ENCODE measurements around the gene FOXD2.
"Not testable (repeated sequence)": the region's sequence is repeated elsewhere in the genome, so short reads cannot be mapped to it uniquely, and the experiment has no call there.

The FOXD2 gene

DNA sequence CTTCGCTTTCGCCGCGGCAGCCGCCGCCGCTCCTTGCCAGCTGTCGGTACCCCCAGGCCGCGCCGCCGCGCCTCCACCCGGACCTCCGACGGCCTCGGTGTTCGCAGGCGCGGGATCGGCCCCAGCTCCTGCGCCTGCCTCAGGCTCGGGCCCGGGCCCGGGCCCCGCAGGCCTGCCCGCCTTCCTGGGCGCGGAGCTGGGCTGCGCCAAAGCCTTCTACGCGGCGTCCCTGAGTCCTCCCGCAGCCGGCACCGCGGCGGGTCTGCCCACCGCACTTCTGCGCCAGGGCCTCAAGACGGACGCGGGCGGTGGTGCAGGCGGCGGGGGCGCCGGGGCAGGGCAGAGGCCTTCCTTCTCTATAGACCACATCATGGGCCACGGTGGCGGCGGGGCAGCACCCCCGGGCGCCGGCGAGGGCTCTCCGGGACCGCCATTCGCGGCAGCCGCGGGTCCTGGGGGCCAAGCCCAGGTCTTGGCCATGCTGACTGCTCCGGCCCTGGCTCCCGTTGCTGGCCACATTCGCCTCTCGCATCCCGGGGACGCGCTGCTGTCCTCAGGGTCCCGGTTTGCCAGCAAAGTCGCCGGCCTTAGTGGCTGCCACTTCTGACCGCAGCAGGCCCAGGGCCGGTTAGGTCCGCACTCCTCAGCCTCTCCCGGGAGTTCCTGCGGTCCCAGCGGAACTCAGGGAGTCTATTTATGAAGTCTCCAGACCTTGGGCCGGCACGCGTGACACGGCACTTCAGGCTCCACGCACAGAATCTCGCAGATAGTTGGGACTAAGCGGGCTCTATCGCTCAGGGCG lies 1.4 kb downstream of the FOXD2 start:
- FAIRE-seq = no peak
- DNase-seq (ENCODE audit: insufficient read length, low spot score) = no peak

- no peak for DNase-seq (ENCODE audit: insufficient read length, low spot score)
- FAIRE-seq = no peak
Measured at GRCh38 chr1:47439819-47440598, 2.2 kb downstream of the FOXD2 start.

GRCh38 chr1:47440599-47441081 lies 2.8 kb downstream of the FOXD2 start:
- no peak for DNase-seq (ENCODE audit: insufficient read length, low spot score)

DNA sequence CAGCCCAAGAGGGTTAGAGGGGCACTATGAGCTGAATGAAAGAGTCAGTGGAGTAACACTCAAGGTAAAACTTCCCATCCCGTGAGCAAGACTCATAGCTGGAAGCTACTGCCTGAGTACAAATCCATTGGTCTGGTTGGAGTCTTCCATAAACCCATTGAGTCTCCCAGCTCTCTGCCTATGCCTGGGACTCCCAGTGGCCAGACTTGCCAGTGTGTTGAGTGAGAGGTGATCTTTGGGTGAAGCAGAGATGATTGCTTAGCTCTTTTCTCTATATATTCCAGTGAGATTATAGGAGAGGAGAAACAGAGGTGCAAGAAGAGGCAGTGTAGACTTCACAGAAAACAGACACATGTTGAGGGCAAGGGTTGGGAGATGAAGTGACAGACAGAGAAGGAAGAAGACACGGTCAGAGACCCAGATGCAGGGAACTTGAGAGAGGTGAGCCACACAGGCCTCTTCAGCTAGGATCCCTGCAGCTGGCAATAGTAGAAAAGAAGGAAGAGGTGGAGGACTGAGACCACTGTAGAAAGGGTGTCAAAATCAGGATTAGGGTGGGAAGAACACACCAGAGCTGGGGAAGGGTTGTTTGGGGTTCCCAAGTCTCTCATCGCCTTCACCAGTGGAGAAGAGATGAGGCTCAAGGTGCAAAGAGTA lies 3.7 kb downstream of the FOXD2 start:
- FAIRE-seq (no peak), DNase-seq (ENCODE audit: insufficient read length, low spot score) (no peak)

More at GRCh38 chr1:47440599-47441081, 2.8 kb downstream of the FOXD2 start:
- no peak for FAIRE-seq

DNA sequence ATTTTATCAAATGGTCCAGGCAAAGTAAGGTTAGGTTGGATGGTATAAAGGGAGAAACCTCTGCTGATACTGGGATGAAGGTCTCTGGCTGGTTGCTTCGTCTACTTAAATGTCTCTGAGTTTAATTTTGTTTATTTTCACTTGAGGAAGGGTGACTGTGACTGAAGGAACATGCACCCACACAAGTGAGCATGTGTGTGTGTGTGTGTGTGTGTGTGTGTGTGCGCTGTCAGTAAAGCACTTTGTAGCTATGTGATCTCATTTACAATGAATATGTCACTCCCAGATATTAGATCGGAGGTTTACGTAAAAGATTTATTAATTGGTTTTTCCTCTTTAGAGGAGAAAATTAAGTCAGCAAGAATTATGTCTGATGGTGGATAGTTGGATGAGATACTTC lies 4.4 kb downstream of the FOXD2 start:
- no peak for DNase-seq (ENCODE audit: insufficient read length, low spot score)
- FAIRE-seq = no peak

DNA sequence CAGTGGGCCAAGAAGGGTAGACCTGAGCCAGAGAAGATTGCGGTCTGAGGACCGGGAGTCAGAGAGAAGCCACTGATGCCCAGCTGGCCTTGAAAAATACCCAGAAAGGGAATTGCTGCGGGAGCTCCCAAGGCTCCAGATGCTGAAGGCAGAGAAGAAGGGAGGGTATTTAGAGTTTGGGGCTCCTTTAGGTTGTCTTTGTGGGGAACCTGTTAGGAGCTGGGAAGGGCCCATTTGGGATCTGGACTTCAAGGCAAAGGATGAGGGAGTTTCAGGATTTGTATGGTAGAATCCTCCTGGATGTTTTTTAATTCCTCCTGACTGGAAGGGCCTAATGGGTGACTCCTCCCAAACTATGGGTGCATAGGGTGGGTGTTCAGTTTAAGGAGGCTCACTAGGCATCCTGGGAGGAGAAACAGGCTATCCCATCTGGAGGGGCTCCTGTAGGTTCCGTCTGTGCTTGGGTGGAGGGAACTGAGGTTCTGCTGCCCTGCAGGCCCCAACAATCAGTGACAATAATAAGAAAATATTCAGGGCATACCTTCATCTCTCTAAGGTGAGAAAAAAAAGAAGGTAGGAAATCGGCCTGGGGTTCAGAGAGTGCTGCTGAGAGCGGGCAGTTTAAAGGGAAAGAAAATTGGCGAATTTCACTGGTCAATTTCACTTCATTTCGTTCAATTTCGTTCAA lies 5.1 kb downstream of the FOXD2 start:
- FAIRE-seq (no peak), DNase-seq (ENCODE audit: insufficient read length, low spot score) (no peak)

DNA sequence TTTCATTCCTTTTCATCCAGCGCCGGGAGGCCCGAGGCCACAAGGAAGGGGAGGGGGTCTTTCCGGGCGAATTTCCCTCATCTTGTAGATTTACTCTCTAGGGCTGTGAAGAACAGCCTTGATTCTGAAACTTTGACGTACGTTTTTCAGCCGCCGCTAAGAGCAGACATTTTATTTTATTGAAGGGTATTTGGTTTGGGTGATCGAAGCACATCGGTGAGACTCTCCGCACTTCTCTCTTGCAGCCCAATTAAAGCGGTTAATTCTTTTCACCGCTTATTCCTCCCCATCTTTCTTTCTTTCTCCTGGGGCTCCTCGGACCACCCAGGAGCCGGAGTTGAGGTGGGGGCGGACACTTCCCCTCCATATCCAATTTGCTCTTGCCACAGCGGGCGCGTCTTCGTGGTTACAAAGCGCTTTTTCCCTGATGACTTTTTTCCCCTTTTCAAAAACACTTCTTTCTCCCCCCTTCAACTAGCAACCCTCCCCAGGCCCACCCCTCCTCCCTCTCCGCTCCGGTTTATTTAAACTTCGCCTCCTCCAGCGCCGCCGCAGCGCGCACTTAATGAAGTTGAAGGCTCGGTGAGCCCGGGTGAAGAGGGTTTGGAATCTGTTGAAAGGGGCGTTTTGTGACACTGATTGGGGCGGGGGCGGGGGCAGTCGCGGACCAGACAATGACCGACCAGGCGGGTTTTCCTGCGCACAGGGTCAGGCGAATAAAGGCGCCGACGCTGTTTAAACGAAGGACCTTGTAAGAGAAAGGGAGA lies 5.9 kb downstream of the FOXD2 start:
- no peak for FAIRE-seq
- DNase-seq (ENCODE audit: insufficient read length, low spot score) = no peak

GRCh38 chr1:47444297-47444561 lies 6.4 kb downstream of the FOXD2 start:
- DNase-seq (ENCODE audit: insufficient read length, low spot score) = no peak
- FAIRE-seq = no peak

DNA sequence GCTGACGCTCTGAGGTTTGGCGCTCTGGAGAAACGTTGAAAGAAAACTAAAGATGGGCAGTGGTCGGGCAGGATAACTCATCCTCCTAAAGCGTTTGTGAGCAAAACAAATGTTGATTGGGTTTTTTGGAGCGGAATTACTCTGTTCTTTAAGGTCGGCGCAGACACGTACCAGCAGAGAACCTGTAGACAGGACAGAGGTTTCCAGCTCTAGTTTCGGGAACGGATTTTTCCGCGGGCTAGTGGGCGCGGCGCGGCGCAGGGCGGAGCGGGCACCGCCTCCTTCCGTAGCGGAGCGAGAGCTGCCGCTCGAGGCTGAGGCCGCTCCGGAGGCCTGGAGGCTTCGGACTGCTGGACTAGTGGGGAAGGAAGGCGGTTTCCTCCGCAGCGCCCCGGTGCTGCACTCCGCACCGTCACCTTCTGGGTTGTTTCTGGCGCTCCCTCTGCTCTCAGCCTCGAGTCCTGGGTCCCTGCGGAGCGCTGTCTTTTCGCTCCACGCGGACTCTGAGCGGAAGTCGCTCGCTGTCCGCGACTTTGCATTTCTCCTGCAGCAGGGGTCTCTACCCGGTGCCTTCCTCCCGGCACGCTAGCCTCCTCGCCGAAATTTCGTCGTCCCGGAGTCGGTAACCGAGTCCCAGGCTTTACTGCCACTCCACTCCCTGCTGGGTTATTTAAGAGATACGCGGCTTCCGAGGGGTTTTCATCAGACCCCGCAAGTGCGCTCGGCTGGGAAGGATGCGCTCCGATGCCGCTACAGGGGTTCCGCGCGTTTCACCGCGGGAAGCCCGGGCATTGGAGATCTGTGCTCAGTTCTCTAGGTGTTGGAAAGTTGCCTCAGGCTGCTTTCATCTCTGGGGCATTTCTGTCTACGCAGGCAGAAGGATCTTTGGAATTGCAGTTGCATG lies 7.0 kb downstream of the FOXD2 start:
- DNase-seq (ENCODE audit: insufficient read length, low spot score) = no peak

GRCh38 chr1:47445823-47446550 lies 8.1 kb downstream of the FOXD2 start:
- FAIRE-seq (no peak), DNase-seq (ENCODE audit: insufficient read length, low spot score) (no peak)

More for the DNA sequence above, 7.0 kb downstream of the FOXD2 start:
- no peak for FAIRE-seq

DNA sequence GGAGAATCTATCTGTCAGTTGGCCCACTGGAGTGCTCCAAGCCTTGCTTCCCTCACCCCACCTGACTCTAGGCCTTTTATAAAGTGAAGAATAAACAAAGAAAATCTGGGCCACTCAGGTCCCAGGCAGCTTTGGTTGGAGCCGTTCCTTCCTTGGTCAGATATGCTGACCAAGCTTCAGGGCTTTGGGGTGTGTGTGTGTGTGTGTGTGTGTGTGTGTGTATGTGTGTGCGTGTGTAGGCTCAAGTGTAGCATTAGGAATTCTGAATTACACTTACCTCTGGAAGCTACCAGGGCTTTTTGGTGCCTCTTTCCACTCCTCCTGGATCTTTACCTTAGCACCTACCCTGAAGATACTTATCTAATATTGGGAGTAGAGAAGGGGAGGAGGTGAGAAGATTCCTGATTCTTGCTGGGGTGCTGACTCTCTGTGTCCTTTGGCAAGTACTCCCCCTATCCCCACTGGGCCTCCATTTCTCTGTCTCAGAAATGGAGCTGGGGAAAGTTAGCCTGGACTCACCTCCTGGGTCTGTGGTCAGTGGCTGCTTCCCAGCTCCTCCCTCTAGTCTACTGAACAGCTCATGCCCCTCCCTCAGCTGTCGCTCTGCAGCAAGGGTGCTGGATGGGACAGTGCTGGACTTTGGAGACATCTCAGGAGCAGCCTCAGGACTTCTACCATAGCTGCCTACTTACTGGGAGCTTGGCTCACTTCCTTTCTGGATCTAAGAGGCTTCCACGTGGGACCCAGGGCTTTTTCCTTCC lies 10.8 kb downstream of the FOXD2 start:
- no peak for DNase-seq (ENCODE audit: insufficient read length, low spot score)
- no peak for FAIRE-seq

DNA sequence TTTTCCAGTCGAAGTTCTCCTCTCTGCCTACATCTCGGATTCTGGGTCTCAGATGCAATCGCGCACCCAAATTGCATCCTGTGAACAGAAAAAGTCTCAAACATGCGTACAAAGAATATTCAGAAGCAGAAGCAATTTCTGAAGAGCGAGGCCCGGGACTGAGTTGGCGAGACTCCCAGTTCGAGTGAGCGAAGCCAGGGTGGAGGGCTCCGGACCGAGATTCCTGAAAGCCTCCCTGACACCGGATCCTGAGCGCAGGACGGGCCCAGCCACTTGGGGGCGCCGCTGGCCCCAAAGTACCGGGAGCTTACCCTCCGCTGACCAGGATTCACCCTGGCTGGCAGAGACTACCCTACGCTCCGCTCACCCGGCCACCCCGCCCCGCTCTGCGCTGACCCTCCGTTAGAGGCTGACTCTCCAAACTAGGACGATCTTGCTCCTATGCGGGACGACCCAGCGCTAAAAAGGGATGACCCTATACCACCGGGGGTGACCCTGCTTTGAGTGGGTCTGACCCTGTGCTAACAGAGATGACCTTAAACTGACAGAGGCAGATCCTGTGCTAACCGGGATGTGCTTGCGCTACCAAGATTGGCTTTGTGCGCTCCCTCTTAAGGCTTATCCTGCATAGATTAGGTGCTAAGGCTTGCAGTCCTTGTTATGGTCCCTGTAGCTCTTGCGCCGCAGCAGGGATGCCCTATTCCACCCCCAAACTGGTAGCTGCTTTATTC lies 12.1 kb downstream of the FOXD2 start:
- DNase-seq (ENCODE audit: insufficient read length, low spot score) (no peak), FAIRE-seq (no peak)

DNA sequence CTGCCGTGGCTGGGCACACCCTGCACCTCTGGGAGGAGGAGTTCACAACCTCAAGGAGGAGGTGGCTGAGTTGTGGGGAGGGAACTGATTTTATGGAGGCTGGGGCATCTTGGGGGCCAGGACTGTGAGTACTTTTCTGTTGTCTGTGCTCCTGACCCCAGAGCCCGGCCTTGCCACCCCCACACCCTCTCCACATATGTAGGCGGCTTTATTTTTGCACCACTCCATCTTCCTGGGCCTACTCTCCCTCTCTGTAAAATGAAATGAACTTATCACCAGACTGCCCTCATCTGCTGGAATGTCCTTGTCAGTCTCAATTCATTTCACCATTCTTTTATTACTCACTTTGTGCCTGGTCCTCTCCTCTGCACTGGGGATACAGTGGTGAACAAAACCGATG lies 12.8 kb downstream of the FOXD2 start:
- DNase-seq (ENCODE audit: insufficient read length, low spot score) (no peak), FAIRE-seq (no peak)

- FAIRE-seq = no peak
- DNase-seq (ENCODE audit: insufficient read length, low spot score) = no peak
Measured at GRCh38 chr1:47452426-47452825, 14.6 kb downstream of the FOXD2 start.

DNA sequence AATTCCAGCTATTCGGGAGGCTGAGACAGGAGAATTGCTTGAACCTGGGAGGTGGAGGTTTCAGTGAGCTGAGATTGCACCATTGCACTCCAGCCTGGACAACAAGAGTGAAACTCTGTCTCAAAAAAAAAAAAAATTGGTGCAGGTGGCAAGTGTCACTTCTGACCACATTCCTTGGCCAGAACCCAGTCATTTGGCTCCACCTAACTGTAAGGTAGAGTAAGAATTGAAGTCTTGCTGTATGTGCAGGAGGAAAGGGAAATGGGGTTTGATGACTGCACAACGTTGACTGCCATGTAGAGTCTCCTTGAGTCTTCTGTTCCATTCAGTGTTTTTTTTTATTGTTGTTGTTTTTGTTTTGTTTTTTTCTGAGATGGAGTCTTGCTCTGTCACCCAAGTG lies 16.1 kb downstream of the FOXD2 start:
- not testable (repeated sequence) for DNase-seq (ENCODE audit: insufficient read length, low spot score); FAIRE-seq

DNA sequence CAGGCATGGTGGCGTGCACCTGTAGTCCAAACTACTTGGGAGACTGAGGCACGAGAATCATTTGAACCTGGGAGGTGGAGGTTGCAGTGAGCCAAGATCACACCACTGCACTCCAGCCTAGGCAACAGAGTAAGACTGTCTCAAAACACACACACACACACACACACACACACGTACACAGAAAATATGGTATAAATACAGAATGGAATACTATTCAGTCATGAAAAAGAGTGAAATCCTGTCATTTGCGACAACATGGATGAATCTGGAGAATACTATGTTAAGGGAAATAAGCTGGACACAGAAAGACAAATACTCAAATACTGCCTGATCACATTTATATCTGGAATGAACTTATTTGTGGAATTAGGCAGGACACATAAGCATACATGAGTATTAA lies 18.4 kb downstream of the FOXD2 start:
- FAIRE-seq (no peak), DNase-seq (ENCODE audit: insufficient read length, low spot score) (no peak)

GRCh38 chr1:47457547-47457946 lies 19.7 kb downstream of the FOXD2 start:
- not testable (repeated sequence) for DNase-seq (ENCODE audit: insufficient read length, low spot score); FAIRE-seq
